GM12878 (cell line): ENCODE data around the gene MYDGF. TPM values are rescaled to one million over a fixed set of nuclear protein-coding genes. Genes with fewer than 3 reads are reported as not detected.

Experiments
- ATAC-seq: fragments of 200-7000 bp; cut with Tn5 transposase; 3 replicates; pipeline ENCODE4 v1.9.1; 2020; ENCODE audit warnings: mild to moderate bottlenecking, moderate library complexity
- BruUV-seq: library from RNA; stranded (reverse); fragments of 400-500 nt; replicated peaks from 2 replicates; lab custom pipeline; 2021; lab: Mats Ljungman, UMichigan
- CTCF ChIA-PET: fragments of 300-600 bp; sonication (Branson Sonifier 250); formaldehyde crosslinking; extraction: SDS; loops from one replicate; lab custom pipeline; 2021; ENCODE audit warnings: inconsistent platforms; lab: Yijun Ruan, JAX
- POLR2A ChIA-PET: fragments of 350-600 bp; formaldehyde crosslinking; extraction: SDS; loops from one replicate; lab custom pipeline; 2021; ENCODE audit warnings: inconsistent platforms; lab: Charles Lee
- RAD21 ChIA-PET: fragments of 300-600 bp; sonication (Branson Sonifier 250); formaldehyde crosslinking; loops from one replicate; lab custom pipeline; 2023; ENCODE audit warnings: antibody characterized with exemption; ENCODE audit not compliant: unreplicated experiment; lab: Charles Lee
- SMC1A ChIA-PET: fragments of 300-600 bp; sonication (Branson Sonifier 250); formaldehyde crosslinking; loops from one replicate; lab custom pipeline; 2023; ENCODE audit not compliant: unreplicated experiment, uncharacterized antibody; lab: Charles Lee
- DNase-seq: peaks from one replicate; pipeline ENCODE4 v3.0.0-alpha.2; 2011; ENCODE audit warnings: low read depth, low spot score
- FAIRE-seq: peaks from 3 replicates; lab custom pipeline; 2011; peaks lifted over from hg19 to GRCh38; lab: Jason Lieb, UNC
- H2AFZ ChIP-seq: 2 replicates; pipeline ENCODE4 v1.6.0; 2011; ENCODE audit warnings: low read depth, low read length, control low read depth; ENCODE audit not compliant: control insufficient read depth
- H3K27ac ChIP-seq: 2 replicates; pipeline ENCODE4 v1.5.1; 2011; ENCODE audit warnings: control low read depth; ENCODE audit not compliant: control insufficient read depth, insufficient read depth
- H3K27me3 ChIP-seq, 2 experiments: replicated peaks in 1 of 2; 2 replicates each; pipeline versions ENCODE4 v1.6.0 to v1.6.1; 2011; ENCODE audit warnings: low read length in 1 of 2; ENCODE audit not compliant: control insufficient read depth in 2 of 2, insufficient read depth in 2 of 2
- H3K36me3 ChIP-seq, 2 experiments: 2 replicates each; pipeline ENCODE4 v1.5.1; 2011; ENCODE audit warnings: low read length in 1 of 2; ENCODE audit not compliant: control insufficient read depth in 2 of 2, insufficient read depth in 2 of 2
- H3K4me1 ChIP-seq: 2 replicates; pipeline ENCODE4 v1.6.1; 2011; ENCODE audit warnings: mild to moderate bottlenecking, low read length, moderate library complexity, mixed read lengths; ENCODE audit not compliant: control insufficient read depth, insufficient read depth
- H3K4me2 ChIP-seq: 2 replicates; pipeline ENCODE4 v1.6.0; 2011; ENCODE audit warnings: control low read depth; ENCODE audit not compliant: control insufficient read depth, insufficient read depth
- H3K4me3 ChIP-seq: fragments of 200-600 bp; sonication (generic); 2 replicates; pipeline ENCODE4 v1.5.1; 2016
- H3K79me2 ChIP-seq: 2 replicates; pipeline ENCODE4 v1.6.0; 2011; ENCODE audit warnings: low read length; ENCODE audit not compliant: control insufficient read depth, insufficient read depth
- H3K9ac ChIP-seq: 2 replicates; pipeline ENCODE4 v1.8.0; 2011; ENCODE audit warnings: low read length, control low read depth, mixed read lengths; ENCODE audit not compliant: control insufficient read depth, insufficient read depth
- H3K9me3 ChIP-seq: replicated peaks from 3 replicates; pipeline ENCODE4 v1.5.1; 2011; ENCODE audit warnings: mild to moderate bottlenecking, low read length; ENCODE audit not compliant: control insufficient read depth, insufficient read depth
- H4K20me1 ChIP-seq: 2 replicates; pipeline ENCODE4 v1.6.0; 2011; ENCODE audit not compliant: control insufficient read depth, insufficient read depth
- CHD1 ChIP-seq: IDR thresholded peaks from 2 replicates; pipeline ENCODE4 v1.6.1; 2012; ENCODE audit warnings: low read depth, low read length, improper control_type of control experiment
- MTA3 ChIP-seq: IDR thresholded peaks from 2 replicates; pipeline ENCODE4 v1.6.1; 2012; ENCODE audit warnings: low read length, inconsistent platforms, borderline replicate concordance
- MYC ChIP-seq: IDR thresholded peaks from 2 replicates; pipeline ENCODE4 v1.6.1; 2011; ENCODE audit warnings: mild to moderate bottlenecking, low read length, moderate library complexity, inconsistent platforms; ENCODE audit not compliant: insufficient read depth, insufficient replicate concordance, insufficient read length, severe bottlenecking
- POLR2A ChIP-seq: IDR thresholded peaks from 2 replicates; pipeline ENCODE4 v1.6.1; 2011; ENCODE audit warnings: low read depth, mild to moderate bottlenecking, low read length
- POLR2AphosphoS5 ChIP-seq: IDR thresholded peaks from 2 replicates; pipeline ENCODE4 v1.6.1; 2011; ENCODE audit warnings: mild to moderate bottlenecking, low read length, inconsistent platforms
- SIN3A ChIP-seq: IDR thresholded peaks from 2 replicates; pipeline ENCODE4 v1.6.1; 2012; ENCODE audit warnings: low read depth, low read length, improper control_type of control experiment
- ZNF592 ChIP-seq: fragments of 450-650 bp; IDR thresholded peaks from 2 replicates; pipeline ENCODE4 v1.6.1; 2017; ENCODE audit warnings: mild to moderate bottlenecking, moderate library complexity
- WGBS: methylation state at CpG from one replicate; pipeline ENCODE4 v1.1.6; 2016; ENCODE audit warnings: low lambda C conversion rate; ENCODE audit not compliant: insufficient replicate concordance, insufficient coverage; ENCODE audit errors: missing lambda C conversion rate; 5-methylcytosine and 5-hydroxymethylcytosine counted together
- in situ Hi-C: fragments of 300-500 bp; cut with MboI; formaldehyde crosslinking; loops from 9 replicates; pipeline ENCODE4 v1.14.3; 2018; ENCODE audit warnings: mixed read lengths
- intact Hi-C: fragments of 100-400 bp; cut with micrococcal nuclease; formaldehyde crosslinking; loops from one replicate; pipeline ENCODE4 v1.14.2; 2022; ENCODE audit not compliant: unreplicated experiment
- polyA plus RNA-seq, 11 experiments: library from polyadenylated mRNA; depleted of rRNA in 4 of 11; unstranded in 6 of 11; stranded (reverse) in 5 of 11; fragments of >200 nt; fragmentation: Nextera tagmentation in 4 of 11; fragmentation: Illumina TruSeq in 1 of 11; extraction: Ambion mirVana in 4 of 11; extraction: Trizol in 1 of 11; gene quantifications; 1 replicate in 1 of 11; 2 replicates in 10 of 11; pipeline versions ENCODE4 v1.2.1 to v1.2.3, GENCODE V29; 2011 to 2016; ENCODE audit warnings: inconsistent platforms in 2 of 11, missing spikeins in 2 of 11, low read depth in 1 of 11
- total RNA-seq, 4 experiments: library from RNA; depleted of rRNA in 3 of 4; stranded (reverse); fragments of >200 nt in 3 of 4; fragmentation: Illumina TruSeq in 1 of 4; extraction: Trizol in 1 of 4; gene quantifications; 2 replicates each; pipeline versions ENCODE4 v1.2.1 to v1.2.3, GENCODE V29; 2013 to 2021

Gene MYDGF
- total and polyA plus RNA-seq, 10 of the 15 experiments (the other 5 are each of a cell fraction or from before 2014, with no cell fraction given), result 2.3 to 196 (median 57.5) TPM

GRCh38 chr19:4656102-4656501 is 14.0 kb downstream of the MYDGF start:
- ATAC-seq, result no peak
- CTCF ChIA-PET, result interaction anchor here (1.7 kb wide), 1 partner anchor 135 kb away, joined by 4 read pairs; the partner anchor contains the start of gene FEM1A
- intact Hi-C loops, result no loop called here

More at GRCh38 chr19:4656102-4656501, 14.0 kb downstream of the MYDGF start:
- TF ChIP-seq MTA3 (no peak), CHD1 (no peak), ZNF592 (no peak), SIN3A (no peak), POLR2A (peak; percentile 56), MYC (no peak), POLR2AphosphoS5 (0 out of 2 replicates have a peak, but pooled peaks have one; percentile 35)
- Histone ChIP-seq H3K4me2 (no peak overlapping the region), H4K20me1 (no peaks in the 10 kb centered on the region), H3K9me3 (no peaks in the 10 kb centered on the region), H3K79me2 (no peaks in the 10 kb centered on the region), H3K27me3 (no peaks in the 10 kb centered on the region), H3K9ac (no peak overlapping the region), H3K4me1 (no peaks in the 10 kb centered on the region), H3K36me3 (peaks cover 11 to 14% of the 10 kb centered on the region in 2 experiments; a peak in 3 of 4 replicates), H2AFZ (no peak overlapping the region), H3K27ac (no peak overlapping the region), H3K4me3 (no peak overlapping the region)
- 84% methylated on average over 8 of the region's 8 CpGs for WGBS
- in situ Hi-C loops, result no loop called here
- DNase-seq, result no peak
- no TSS peak for BruUV-seq
- RAD21 ChIA-PET, result no interaction called here
- FAIRE-seq, result no peak
- SMC1A ChIA-PET, result interaction anchor here (0.7 kb wide), 1 partner anchor 375 kb away, joined by 4 read pairs; no protein-coding TSS in a partner anchor
- POLR2A ChIA-PET, result no interaction called here
